Stimulated activated CD4-positive, alpha-beta T cell treated with anti-CD3 and anti-CD28 coated beads, Interleukin-4, amount 100 ng/mL, for 24 hours (primary cell): Measurements from ENCODE around the gene OR51M1.
"Not testable (repeated sequence)": the region's sequence is repeated elsewhere in the genome, so short reads cannot be mapped to it uniquely, and the experiment has no call there.

Experiments
- DNase-seq: peaks from one replicate; pipeline ENCODE4 v3.0.0-alpha.2; 2020

The OR51M1 gene

GRCh38 chr11:5383576-5383975 is at the start of gene OR51M1:
OR51M1 (plus strand) TSS chr11:5383812; CDS start chr11:5389399, 5,587 bp downstream.
- no peak for DNase-seq

- no peak for DNase-seq
Observed at GRCh38 chr11:5335170-5335569, 48.4 kb upstream of the OR51M1 start.

- no peak for DNase-seq
Observed at GRCh38 chr11:5336331-5336730, 47.3 kb upstream of the OR51M1 start.

- not testable (repeated sequence) for DNase-seq
Observed at GRCh38 chr11:5337253-5337652, 46.4 kb upstream of the OR51M1 start.

DNA sequence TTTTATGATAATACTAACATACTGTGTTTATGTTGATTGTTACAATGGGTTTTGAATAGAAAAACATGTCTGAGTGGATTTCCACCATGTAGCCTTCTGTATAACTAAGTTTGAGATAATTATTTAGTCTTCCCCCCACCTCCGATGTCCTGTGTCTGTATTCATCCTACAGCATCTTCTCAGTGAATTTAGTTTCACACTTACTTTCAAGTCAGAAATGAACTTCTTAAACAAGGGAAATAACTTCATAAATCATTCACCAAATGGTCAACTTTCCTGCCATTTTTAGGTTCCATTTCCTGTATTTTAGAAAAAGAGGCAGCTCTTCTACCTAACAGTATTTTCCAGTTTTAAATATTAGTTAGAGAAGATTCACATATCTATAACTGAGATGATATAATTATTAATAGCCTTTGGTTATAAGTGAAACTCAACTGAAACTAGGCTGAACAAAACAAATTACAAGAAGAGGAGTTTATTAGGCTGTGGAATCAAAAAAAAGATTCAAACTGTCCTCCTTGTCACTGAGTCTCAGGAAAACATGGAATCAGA is 43.8 kb upstream of the OR51M1 start:
- DNase-seq = no peak

- DNase-seq = no peak
Observed at GRCh38 chr11:5343474-5344335, 39.9 kb upstream of the OR51M1 start, which contains the start of gene OR51B5. OR51B5 (minus strand) TSS chr11:5343524; CDS start chr11:5343524, 0 bp downstream.

- DNase-seq = no peak
Observed at GRCh38 chr11:5345831-5346230, 37.8 kb upstream of the OR51M1 start.

- DNase-seq = no peak
Observed at GRCh38 chr11:5348551-5349194, 34.9 kb upstream of the OR51M1 start.

GRCh38 chr11:5349550-5349949 is 34.1 kb upstream of the OR51M1 start:
- DNase-seq = no peak

GRCh38 chr11:5351208-5351607 is 32.4 kb upstream of the OR51M1 start, which contains the start of gene OR51B6:
OR51B6 (plus strand) TSS chr11:5351508; CDS start chr11:5351508, 0 bp downstream.
- DNase-seq = no peak

GRCh38 chr11:5356031-5356430 is 27.6 kb upstream of the OR51M1 start:
- not testable (repeated sequence) for DNase-seq

DNA sequence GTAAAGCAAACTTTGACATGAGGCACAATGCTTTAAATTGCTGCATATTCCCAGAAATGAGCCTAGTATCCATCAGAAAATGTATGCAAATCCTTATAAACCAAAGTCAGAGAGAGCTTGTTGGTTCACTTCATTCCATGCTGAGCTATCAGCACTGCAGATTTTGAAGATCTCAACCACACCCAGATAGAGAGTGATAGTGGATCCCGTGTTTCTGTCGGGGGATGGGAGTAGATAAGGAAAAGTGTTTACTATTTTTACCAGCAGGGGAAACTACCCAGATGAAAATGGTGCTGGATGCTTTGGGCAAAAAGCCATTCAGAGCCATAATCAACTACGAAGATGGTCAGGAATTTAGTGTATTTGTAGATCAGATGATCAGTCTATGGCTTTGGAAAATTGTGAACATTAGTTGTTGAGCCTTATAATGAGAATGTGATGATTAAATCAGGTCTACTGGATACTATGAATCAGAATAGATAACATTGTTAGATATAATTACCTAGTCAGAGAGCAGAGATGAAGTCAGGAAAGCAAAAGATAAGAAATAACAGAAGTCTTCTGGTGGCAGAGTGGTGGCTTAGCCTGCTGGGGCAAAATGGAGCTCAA is 21.5 kb upstream of the OR51M1 start:
- DNase-seq = no peak

DNA sequence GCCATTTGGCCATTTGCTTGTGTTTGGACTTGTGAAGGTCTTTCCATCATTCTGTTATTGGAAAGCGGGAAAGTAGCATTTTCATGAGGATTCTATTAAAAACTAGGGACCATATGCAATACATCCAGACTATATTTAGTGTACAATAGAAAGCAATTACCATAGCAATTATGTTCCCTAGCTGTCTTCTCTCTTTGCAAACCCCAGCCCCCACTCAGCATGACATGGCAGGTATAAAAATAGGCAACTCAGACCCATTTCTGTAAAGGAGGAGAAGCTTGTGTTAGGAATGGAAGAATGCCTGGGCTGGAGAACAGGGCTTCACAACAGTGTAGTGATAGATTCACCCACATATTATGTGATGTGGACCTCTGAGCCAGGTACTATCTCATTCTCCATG is 19.9 kb upstream of the OR51M1 start:
- no peak for DNase-seq

DNA sequence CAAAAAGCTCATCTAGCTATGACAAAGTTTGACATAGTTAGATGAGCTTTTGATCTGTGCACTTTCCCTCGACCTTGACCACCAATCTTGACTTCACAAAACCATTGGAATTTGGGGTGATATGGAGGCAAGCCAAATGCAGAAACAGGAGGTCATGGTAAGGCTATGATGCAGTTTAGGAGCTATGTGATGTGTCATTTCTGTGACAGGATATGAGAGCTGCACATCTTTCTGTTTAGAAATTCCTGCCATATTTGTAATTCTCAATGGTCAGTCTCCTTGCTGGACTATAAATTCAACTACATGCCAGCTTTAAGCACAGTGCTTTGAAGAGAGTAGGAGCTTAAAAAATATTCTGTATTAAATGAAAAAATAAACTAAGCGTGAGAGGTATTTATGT is 19.4 kb upstream of the OR51M1 start:
- no peak for DNase-seq

DNA sequence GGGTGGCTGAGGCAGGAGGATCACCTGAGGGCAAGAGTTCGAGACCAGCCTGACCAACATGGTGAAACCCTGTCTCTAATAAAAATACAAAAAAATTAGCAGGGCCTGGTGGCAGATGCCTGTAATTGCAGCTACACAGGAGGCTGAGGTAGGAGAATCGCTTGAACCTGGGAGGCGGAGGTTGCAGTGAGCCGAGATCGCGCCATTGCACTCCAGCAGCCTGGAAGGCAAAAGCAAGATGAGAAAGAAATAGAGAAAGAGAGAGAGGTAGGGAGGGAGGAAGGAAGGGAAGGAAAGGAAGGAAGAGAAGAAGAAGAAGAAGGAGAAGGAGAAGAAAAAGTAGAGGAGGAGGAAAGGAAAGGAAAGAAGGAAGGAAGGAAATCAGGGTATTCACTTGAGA is 17.2 kb upstream of the OR51M1 start:
- DNase-seq = not testable (repeated sequence)

DNA sequence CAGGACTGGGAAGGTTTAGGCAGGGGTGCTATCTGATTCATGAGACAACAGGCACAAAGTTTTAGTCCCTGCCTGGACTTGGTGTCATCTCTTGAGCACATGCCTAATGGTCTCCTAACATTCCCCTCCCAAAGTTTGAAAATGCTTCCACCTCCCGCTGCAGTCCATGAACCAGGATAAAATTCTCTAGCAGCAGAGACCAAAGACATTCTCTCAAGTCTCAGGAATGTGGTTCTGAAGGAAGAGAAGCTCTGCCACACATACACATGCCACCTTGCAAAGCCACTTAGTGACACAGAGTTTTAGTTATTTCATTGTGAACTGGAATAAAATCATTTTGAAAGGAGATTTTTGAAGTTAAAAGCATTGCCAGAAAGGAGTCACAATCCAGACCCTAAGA is 16.8 kb upstream of the OR51M1 start:
- DNase-seq = no peak

- no peak for DNase-seq
Observed at GRCh38 chr11:5367448-5368074, 16.1 kb upstream of the OR51M1 start.

GRCh38 chr11:5368502-5369043 is 15.0 kb upstream of the OR51M1 start:
- no peak for DNase-seq

DNA sequence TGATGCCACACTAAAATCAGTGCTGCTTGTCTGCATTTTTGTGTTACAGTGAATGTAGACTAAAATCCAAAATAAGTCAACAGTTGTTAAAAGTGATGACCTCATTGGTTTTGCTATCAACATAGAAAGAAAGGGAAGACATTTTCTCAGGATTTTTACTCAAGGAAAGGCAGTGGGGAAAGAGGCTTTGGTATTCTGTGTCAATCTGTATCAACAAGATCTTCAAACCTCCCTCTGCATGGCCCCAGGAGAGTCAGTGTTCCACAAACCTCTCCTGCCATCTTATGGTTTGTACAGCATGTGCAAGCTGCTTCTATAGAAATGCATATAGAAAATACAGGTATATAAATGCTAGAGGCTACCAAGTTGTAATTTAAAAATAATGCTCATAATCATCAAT is 13.8 kb upstream of the OR51M1 start:
- DNase-seq = no peak

DNA sequence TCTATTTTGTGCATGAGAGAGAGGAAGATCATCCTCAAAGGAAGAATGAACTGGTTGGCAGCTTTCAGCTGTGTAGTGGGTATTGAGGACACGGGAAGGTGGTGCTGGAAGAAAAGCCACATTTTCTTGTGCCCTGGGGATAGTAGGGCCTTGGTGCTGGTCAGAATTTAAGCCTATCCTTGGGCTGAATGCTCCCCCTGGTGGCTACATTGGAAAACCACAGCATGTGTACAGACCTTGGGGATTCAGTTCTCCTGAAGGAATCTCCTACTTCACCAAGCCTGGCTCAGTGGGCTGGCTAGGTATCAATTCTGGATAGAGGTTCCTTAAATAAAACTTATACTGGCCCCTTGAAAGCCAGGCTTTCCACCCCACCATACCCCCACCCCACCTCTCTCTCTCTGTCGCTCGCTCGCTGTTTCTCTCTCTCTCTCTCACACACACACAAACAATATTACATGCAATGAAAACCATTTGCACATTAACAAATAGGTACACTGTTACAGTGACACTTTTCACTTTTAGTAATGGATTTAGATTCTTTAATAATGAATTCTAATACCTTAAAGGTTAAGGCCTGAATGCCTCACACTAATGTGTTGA is 2.8 kb upstream of the OR51M1 start:
- peak; percentile 20 for DNase-seq

DNA sequence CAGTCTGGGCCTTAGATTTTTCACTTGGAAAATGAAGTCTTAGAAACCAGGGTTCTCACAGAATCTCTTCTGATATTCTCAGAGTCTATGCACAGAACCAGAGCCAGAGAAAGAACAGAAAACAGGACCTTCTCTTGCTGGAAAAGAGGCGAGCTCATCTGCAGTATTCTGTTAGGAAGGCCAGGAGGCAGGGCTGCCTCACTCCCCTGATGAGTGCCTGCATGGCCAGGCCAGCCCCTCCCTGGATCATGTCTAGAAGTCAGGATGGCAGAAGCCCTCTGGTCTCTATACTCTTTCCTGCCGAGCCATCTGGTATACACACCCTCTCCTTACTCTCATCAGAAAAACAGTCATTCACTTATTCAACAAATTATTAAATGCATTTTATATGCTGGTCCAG is 723 bp downstream of the OR51M1 start:
- no peak for DNase-seq

- no peak for DNase-seq
Observed at GRCh38 chr11:5390210-5390609, 6.6 kb downstream of the OR51M1 start.
